Activated CD4-positive, CD25-positive, alpha-beta regulatory T cell (primary cell): ENCODE measurements around the gene FMC1.
"Not testable (repeated sequence)": the region's sequence is repeated elsewhere in the genome, so short reads cannot be mapped to it uniquely, and the experiment has no call there.

ENCODE experiments used
- DNase-seq, 4 experiments: peaks; one replicate each; lab custom pipeline; 2025; lab: John Stamatoyannopoulos, UW

FMC1 gene

GRCh38 chr7:139340037-139340807 is 915 bp upstream of the FMC1 start:
- peak; percentile 92 to 95 (median 94) for DNase-seq

DNA sequence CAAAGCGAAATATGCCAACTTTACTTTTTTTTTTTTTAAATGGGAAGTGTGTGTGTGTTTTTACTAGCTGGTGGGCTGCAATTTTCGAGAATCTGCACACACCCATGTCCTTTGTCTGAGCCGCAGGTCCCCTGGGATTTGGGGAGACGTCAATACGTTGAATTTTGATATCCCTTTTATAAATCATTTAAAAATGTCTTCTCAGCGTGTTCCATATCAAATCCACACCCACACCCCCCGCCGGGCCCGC is 404 bp upstream of the FMC1 start:
- DNase-seq: no peak

DNA sequence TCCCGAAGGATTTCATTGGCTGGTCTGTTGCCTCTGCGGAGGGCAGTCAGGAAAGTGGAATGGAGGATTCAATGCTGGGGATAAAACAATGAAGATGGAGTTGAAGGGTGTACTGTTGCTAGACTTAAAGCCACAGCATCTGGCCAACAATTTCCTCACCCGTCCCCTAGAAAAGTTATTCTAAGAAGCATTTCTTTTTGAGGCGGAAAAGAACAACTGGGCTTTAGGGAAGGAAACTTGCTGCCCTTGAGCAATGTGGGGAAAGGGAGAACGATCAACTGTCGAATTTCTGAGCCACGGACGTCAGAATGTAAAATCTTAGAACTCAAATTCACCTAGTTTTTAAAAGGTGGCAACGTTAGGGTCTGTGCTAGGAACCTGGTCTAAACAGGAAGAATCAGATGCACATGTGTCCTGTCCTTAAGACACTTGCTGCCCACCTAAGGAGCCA is 664 bp downstream of the FMC1 start:
- DNase-seq: no peak

- no peak for DNase-seq
These were observed 3.9 kb downstream of the FMC1 start for GRCh38 chr7:139345042-139345441.

DNA sequence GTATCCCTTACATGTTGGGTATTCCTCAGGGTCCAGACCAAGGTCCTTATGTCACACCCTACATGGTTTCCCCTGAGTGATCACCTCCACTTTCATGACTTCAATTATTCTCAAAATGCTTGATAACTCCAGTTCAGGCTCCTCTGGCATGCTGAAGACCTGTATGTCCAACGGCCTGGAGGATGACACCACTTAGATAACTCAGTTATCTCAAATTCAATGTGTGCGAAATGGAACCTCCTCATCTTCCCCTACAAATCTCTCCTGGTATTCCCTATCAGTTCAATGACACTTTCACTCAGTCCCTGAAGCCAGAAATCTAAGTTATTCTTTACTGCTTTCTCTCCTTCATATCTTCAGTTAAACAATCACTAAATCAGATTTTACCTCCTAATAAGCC is 9.9 kb downstream of the FMC1 start:
- no peak for DNase-seq

DNA sequence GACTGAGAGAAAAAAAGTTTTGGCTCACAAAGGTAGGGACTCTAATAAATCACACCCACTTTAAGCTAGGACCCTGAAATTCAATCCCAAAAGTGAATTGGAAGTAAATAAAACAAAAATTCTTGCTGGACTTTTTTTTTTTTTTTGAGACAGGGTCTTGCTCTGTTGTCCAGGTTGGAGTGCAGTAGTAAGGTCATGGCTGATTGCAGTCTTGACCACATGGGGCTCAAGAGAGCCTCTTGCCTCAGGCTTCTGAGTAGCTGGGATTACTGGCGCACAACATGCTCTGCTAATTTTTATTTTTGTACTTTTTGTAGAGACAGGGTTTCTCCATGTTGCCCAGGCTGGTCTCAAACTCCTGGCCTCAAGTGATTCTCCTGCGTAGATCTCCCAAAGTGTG is 13.6 kb downstream of the FMC1 start:
- no peak for DNase-seq

GRCh38 chr7:139355320-139355719 is 14.2 kb downstream of the FMC1 start:
- DNase-seq: no peak

DNA sequence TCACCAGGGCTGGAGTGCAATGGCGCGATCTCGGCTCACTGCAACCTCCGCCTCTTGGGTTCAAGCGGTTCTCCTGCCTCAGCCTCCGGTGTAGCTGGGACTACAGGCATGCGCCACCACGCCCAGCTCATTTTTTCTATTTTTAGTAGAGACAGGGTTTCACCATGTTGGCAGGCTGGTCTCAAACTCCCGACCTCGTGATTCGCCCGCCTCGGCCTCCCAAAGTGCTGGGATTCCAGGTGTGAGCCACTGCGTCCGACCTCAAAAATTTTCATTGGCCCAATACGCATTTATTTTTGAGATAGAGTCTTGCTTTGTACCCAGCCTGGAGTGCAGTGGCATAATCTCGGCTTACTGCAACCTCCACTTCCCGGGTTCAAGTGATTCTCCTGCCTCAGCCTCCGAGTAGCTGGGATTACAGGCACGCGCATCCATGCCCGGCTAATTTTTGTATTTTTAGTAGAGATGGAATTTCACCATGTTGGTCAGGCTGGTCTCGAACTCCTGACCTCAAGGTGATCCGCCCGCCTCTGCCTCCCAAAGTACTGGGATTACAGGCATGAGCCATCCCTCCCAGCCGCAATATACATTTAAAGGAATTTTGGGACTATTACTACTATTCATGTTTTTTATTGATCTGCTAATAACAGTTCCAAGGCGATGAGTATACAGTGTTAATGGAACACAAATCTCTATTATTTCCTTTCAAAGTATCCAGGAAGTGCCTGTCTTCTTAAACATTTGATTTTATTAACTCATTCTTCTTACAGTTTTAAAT is 16.8 kb downstream of the FMC1 start:
- not testable (repeated sequence) for DNase-seq

GRCh38 chr7:139358541-139359365 is 17.6 kb downstream of the FMC1 start:
- peak in 1 of 4 experiments; percentile 22 for DNase-seq

DNA sequence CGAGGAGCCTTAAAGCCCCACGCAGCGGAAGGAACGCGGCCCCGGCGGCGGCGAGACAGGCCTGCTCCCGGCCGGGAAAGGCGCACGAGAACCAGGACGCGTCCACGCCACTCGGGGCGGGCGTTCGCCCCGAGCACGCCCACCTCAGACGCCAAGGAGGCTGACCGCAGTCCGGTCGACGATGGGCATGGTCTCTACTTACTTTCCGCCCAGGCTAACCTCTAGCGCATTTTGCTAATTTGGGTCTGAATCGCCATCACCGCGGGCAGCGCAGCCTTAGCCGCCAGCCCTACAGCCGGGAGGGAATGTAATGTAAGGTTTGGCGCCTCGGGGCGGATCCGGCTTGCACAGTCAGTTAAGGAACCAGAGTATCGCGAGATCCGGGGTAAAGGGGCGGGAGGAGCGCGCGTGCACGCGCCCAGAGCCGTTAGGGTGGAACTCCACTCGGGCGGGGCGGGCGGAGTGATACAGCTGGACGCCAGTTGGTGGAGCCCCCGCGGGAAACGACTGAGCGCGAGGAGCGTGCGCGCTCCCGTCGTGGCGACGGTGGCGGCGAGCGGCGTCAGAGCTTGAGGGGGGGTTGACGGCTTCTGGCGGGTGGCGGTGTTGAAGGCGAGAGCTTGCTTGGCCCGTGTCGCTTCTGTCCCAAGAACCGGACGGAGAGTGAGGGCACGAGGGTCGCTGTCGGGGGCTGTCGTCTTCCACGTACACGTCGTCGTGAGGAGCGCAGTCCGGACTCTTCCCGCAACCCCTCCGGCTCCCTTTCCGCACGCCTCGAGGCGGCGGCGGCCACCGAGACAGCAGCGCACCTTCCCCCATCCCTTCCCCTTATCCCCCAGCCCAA is 18.5 kb downstream of the FMC1 start, which contains the start of gene LUC7L2:
Gene LUC7L2, plus strand, starts transcription at position 529 of the 844 bp plus-strand sequence. CDS start 368 bp downstream, outside the sequence.
- DNase-seq: peak; percentile 98 to 99 (median 99)

GRCh38 chr7:139360210-139360947 is 19.2 kb downstream of the FMC1 start:
- DNase-seq: peak; percentile 94 to 96 (median 95)

- no peak for DNase-seq
These were observed 19.8 kb downstream of the FMC1 start for GRCh38 chr7:139360948-139361307.

GRCh38 chr7:139361523-139361922 is 20.4 kb downstream of the FMC1 start:
- no peak for DNase-seq

GRCh38 chr7:139362302-139362701 is 21.2 kb downstream of the FMC1 start:
- no peak for DNase-seq

DNA sequence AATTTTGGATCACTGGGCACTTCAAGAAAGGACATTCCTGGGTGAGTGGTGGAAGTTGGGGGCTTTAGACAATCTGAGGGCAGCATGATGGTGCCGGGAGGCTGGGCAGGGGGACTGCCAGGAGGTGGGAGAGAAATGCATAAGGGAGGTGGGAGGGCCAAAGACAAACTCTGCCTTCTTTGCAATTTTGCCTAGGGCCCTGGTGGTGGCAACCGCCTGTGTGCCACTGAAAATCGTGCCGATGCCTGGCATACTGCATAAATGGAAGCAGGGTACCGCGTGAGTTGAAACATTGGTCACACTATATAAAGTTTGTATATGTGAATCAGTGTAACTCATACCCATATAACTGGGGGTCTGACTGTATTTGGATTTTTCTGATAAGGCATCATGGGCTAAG is 21.8 kb downstream of the FMC1 start:
- DNase-seq: no peak

DNA sequence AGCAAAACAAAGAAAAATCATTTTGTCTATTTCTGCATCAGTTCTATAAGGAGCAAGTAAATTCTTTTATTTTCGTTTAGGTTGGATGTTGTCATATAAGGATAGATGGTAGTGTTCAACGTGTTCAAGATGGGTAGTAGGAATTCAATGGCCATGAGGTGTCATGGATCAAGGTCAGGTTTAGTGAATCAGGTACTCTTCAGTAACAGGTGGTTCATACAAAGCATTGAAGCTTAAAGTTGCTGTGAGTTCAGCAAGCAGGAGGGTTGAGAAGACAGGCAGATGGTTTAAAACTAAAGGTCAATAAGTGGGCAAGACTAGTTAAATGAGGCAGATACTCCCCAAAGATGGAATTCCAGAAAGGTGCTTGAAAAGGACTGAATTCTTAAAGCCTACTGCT is 24.2 kb downstream of the FMC1 start:
- no peak for DNase-seq

DNA sequence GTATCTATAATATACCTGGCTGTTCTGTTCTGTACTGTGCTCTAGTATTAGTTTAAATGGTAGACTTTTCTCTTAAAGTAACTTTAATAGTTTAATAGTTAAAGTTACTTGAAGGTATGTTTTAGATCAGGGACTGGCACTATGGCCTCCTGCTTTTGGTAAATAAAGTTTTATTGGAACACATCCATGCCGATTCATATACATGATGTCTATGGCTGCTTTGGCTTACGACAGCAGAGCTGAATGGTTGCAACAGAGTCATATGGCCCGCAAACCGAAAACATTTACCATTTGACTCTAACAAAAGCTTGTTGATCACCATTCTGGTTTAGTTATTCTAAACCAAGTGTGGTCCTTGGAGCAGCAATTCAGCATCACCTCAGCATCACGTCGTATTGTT is 25.3 kb downstream of the FMC1 start:
- DNase-seq: no peak

DNA sequence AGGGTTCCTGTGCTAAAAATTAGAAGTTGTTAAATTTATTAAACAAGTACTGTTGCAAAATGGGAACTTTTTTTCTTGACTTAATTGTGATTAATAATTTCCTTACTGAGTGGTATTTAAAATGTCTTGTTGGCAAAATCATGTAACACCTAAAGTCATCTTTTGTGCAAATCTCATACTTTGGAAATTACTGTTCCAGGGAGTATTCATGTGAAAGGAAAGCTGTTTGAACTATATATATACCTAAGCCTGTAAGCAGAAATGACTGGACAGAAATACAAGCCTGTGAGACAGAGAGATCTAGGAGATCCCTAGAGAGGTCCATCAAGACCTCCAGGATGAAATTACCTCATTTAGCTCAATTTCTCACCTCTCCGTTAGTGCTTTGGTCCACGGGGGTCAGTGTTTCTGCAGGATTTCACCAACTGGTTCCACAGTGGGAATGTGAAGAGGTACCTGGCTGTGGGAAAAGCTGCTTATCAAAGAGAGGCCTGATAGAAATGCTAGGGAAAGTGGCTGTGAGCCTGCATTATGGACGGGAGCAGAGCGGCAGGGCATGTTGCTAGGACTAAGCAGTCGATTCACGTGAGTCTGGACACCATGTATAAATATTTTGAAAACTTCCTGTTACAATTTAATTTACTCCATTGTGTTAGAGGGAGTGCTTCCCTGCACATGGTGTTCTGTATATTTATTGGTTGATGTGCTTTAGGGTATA is 26.5 kb downstream of the FMC1 start:
- no peak for DNase-seq

DNA sequence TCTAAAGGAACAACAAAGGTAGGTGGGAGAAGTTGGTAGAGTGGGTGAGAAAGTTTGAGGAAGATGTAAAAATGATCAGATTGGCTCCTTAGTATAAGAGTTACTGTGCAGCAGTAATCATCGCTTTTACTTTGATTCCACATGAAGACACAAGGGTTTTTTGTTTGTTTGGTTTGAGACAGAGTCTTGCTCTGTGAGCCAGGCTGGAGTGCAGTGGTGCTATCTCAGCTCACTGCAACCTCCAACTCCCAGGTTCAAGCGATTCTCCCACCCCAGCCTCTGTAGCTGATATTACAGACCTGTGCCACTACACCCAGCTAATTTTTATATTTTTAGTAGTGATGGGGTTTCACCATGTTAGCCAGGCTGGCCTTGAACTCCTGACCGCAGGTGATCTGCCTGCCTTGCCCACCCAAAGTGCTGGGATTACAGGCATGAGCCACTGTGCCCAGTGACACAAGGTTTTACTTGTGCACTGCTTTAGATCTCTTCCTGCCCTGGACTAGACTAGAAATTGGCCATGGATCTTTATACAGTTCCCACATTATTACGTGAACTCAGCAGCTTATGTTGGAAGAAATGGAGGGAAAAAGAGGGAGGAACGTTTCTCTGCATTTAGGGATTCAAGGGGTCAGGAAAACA is 29.3 kb downstream of the FMC1 start:
- DNase-seq: no peak

- DNase-seq: no peak
These were observed 29.8 kb downstream of the FMC1 start for GRCh38 chr7:139370943-139371313.
